HFF-Myc (cell line): ENCODE data around the gene CNTFR.
"Not testable (repeated sequence)": the region's sequence is repeated elsewhere in the genome, so short reads cannot be mapped to it uniquely, and the experiment has no call there.

ENCODE experiments used
- DNase-seq: peaks from one replicate; pipeline ENCODE4 v3.0.0-alpha.2; 2011; ENCODE audit warnings: low read depth; ENCODE audit errors: extremely low read depth
- H3K4me3 ChIP-seq: replicated peaks from 2 replicates; pipeline ENCODE4 v1.5.1; 2011; ENCODE audit warnings: low read depth, mild to moderate bottlenecking, control low read depth, low read length
- TF ChIP-seq, protein P1 (sequence below): IDR thresholded peaks from 2 replicates; pipeline ENCODE4 v1.5.1; 2012; ENCODE audit warnings: mild to moderate bottlenecking, low read depth, low read length, control low read depth; ENCODE audit errors: missing control alignments

Gene CNTFR, protein sequence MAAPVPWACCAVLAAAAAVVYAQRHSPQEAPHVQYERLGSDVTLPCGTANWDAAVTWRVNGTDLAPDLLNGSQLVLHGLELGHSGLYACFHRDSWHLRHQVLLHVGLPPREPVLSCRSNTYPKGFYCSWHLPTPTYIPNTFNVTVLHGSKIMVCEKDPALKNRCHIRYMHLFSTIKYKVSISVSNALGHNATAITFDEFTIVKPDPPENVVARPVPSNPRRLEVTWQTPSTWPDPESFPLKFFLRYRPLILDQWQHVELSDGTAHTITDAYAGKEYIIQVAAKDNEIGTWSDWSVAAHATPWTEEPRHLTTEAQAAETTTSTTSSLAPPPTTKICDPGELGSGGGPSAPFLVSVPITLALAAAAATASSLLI

DNA sequence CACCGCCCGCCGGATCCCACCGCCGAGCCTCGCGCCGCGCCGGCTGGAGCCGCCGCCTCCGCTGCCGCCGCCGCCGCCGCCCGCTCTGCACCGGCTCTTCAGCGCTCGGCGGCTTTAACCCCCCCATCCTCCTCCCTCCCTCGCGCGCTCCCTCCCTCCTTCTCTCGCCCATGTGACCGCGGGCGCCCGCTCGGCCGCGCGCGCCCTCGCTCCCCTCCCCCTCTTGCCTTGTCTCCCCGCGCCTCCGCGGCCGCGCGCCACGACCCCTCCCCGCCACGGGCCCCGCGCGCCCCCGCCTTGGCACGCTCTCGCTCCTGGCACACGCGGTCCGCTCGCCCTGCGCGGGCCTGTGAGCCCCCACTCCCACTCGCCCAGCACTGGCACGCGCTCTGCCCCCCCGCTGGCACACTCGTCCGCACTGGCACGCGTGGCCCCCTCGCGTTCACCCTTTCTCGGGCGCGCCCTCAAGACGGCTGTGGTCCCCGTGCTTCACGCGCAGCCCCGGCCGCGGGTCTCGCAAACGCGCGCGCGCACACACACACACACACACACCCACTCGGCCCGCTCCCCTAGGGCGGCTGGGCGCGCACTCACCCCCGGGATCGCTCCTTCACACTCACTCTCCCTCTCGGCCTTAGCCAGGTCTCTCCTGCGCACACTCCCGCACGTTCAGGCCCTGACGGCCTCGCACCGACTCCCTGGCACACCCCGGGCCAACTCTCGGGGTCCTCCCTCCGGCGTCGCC is at the start of gene CNTFR:
CNTFR (minus strand) TSS at position 89 of the 745 bp plus-strand sequence. CDS start 20,743 bp downstream, outside the sequence.
- no peak within 1 kb of the TSS for H3K4me3 ChIP-seq
- TF ChIP-seq, protein P1, sequence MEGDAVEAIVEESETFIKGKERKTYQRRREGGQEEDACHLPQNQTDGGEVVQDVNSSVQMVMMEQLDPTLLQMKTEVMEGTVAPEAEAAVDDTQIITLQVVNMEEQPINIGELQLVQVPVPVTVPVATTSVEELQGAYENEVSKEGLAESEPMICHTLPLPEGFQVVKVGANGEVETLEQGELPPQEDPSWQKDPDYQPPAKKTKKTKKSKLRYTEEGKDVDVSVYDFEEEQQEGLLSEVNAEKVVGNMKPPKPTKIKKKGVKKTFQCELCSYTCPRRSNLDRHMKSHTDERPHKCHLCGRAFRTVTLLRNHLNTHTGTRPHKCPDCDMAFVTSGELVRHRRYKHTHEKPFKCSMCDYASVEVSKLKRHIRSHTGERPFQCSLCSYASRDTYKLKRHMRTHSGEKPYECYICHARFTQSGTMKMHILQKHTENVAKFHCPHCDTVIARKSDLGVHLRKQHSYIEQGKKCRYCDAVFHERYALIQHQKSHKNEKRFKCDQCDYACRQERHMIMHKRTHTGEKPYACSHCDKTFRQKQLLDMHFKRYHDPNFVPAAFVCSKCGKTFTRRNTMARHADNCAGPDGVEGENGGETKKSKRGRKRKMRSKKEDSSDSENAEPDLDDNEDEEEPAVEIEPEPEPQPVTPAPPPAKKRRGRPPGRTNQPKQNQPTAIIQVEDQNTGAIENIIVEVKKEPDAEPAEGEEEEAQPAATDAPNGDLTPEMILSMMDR, result no peak
- no peak for DNase-seq

DNA sequence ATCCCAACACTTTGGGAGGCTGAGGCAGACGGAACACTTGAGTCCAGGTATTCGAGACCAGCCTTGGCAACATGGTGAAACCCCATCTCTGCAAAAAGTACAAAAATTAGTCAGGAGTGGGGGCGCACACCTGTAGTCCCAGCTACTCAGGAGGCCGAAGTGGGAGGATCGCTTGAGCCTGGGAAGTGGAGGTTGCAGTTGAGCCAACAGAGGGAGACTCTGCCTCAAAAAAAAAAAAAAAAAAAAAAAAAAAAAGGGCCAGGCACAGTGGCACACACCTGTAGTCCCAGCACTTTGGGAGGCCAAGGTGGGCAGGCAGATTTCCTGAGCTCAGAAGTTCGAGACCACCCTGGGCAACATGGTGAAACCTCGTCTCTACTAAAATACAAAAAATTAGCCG is 49.8 kb upstream of the CNTFR start:
- H3K4me3 ChIP-seq, DNase-seq: not testable (repeated sequence)

DNA sequence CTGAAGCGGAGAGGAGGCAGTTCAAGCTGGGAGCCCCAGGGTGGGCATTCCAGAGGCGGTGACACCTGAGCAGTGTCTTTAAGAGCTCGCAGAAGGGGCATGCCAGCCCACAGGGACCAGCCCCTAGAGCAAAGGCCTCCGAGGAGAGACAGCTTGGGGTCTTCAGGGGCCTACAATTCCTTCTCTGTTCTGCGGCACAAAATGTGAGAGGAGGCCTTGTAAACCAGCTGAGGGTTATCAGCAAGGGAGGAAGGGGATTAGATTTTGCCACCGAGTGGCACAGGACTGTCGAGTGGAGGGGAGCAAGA is 48.6 kb upstream of the CNTFR start:
- no peak for DNase-seq
- peak overlapping the region; percentile 93 for H3K4me3 ChIP-seq
- TF ChIP-seq, protein P1, result no peak

DNA sequence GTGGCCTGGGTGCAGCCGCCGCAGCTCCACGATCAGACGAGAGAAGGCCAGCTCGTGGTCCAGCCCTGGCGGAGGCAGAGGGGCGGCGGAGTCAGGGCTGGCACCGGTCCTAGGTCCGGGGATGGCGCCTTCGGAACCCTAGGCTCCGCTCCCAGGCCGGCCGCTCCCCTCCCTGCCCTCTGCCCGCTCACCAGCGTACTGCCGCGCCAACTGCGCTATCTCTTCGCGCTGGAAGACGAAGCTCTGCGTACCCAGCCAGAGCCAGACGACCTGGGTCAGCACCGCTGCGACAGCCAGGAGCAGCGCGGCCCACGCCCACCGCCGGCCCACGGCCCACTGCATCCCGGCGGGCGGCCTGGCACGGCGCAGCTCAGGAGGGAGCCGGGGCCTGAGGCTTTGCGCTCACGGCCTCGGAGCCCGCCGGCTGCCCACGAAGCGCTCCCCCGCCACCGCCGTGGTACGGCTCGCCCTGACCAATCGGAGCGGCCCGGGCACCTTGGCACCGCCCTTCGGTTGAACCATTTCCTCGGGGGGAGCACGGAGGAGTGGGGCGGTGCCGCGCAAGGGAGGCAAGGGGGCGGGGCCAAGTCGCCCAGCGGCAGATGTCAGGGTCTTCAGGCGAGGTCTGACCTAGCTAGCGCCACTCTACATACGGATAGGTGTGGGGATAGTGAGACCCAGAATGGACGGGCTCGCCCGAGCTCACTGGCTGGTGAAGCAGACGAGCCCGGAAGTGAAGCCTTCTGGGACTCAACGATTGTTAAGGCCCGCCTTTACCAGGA is 48.0 kb upstream of the CNTFR start, which contains the start of gene SIGMAR1:
SIGMAR1 (minus strand) TSS at position 432 of the 782 bp plus-strand sequence; CDS start at position 342, 90 bp downstream.
- peak within 1 kb of the TSS; percentile 93 for H3K4me3 ChIP-seq
- TF ChIP-seq, protein P1, result no peak
- DNase-seq, result peak; percentile 69

DNA sequence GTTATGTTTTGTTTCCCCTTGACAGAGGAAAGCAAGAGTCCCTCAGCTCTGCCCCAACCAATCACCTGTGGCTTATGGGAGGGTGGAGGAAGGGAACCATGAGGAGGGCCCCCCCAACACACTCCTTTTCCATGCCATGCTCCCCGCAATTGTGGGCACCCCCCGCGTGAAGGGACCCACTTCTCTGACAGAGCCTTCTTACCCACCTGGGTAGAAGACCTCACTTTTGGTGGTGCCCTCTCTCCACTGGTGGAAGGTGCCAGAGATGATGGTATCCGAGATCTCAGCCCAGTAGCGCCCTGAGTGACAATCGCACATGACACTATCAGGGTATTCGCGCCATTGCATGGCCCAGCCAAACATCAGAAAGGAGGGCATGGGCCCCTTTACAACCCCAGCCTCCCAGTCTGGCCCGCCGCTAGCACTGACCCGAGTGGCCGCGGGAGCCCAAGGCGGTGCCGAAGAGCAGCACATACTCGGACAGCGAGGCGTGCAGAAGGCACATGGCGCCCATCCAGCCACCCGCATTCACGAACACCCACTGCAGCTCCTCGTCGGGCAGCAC is 47.3 kb upstream of the CNTFR start:
- TF ChIP-seq, protein P1, result no peak
- H3K4me3 ChIP-seq, result peak overlapping the region; percentile 93
- no peak for DNase-seq

DNA sequence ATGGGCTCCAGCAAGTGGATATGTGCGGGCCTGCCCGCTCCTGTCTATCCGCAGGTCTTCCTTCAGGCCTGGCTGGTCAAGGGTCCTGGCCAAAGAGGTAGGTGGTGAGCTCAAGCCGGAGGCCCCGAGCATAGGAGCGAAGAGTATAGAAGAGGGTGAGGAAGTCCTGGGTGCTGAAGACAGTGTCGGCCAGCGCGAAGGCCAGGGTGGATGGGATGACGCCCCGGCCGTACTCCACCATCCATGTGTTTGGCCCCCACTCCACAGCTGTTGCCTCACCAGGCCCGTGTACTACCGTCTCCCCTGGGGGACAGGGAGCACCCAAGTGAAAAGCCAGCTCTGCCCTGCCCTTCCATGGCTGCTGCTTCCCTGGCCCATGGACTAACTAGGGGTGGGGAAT is 46.0 kb upstream of the CNTFR start:
- DNase-seq, result no peak
- H3K4me3 ChIP-seq, result peak overlapping the region; percentile 93
- TF ChIP-seq, protein P1, result no peak
